Naive thymus-derived CD4-positive, alpha-beta T cell (primary cell): ENCODE data around the gene IST1. TPM values are rescaled to one million over a fixed set of nuclear protein-coding genes. Genes with fewer than 3 reads are reported as not detected.

ENCODE experiments used
- ATAC-seq: fragments of 150-1000 bp; cut with Tn5 transposase; 2 replicates; pipeline ENCODE4 v1.10.0; 2021; ENCODE audit warnings: mild to moderate bottlenecking, moderate library complexity
- CTCF ChIA-PET: fragments of 350-600 bp; sonication (Branson Sonifier 250); formaldehyde crosslinking; loops from one replicate; lab custom pipeline; 2021; ENCODE audit warnings: antibody characterized with exemption; lab: Charles Lee
- POLR2A ChIA-PET: fragments of 350-600 bp; sonication (Branson Sonifier 250); formaldehyde crosslinking; loops from one replicate; lab custom pipeline; 2021; ENCODE audit warnings: antibody characterized with exemption, inconsistent platforms; lab: Charles Lee
- DNase-seq, 9 donors: peaks; one replicate each; pipeline versions ENCODE4 v3.0.0 to v3.0.0-alpha.2; 2020 to 2022; ENCODE audit warnings: mixed read lengths in 1 of 9
- H3K27ac ChIP-seq: one replicate; pipeline ENCODE4 v1.7.0; 2013; ENCODE audit warnings: mild to moderate bottlenecking, low read depth, low read length, moderate library complexity
- H3K27me3 ChIP-seq, 2 donors: one replicate each; pipeline ENCODE4 v1.7.0; 2013; ENCODE audit warnings: low read length in 2 of 2, mild to moderate bottlenecking in 2 of 2, moderate library complexity in 2 of 2; ENCODE audit not compliant: control insufficient read depth in 2 of 2, insufficient read depth in 2 of 2
- H3K36me3 ChIP-seq, 3 experiments: 1 replicate in 2 of 3; 2 replicates in 1 of 3; pipeline ENCODE4 v1.7.0; 2013; ENCODE audit warnings: low read length in 3 of 3, mild to moderate bottlenecking in 3 of 3, moderate library complexity in 1 of 3; ENCODE audit not compliant: insufficient read depth in 3 of 3, control insufficient read depth in 2 of 3
- H3K4me1 ChIP-seq, 2 donors: one replicate each; pipeline ENCODE4 v1.7.0; 2013; ENCODE audit warnings: low read length in 2 of 2, mild to moderate bottlenecking in 2 of 2, moderate library complexity in 1 of 2; ENCODE audit not compliant: control insufficient read depth in 2 of 2, insufficient read depth in 2 of 2
- H3K4me3 ChIP-seq: 2 replicates; pipeline ENCODE4 v1.7.0; 2013; ENCODE audit warnings: mild to moderate bottlenecking, low read length
- H3K9me3 ChIP-seq, 3 experiments: 1 replicate in 2 of 3; 2 replicates in 1 of 3; pipeline ENCODE4 v1.7.0; 2013; ENCODE audit warnings: low read length in 3 of 3; ENCODE audit not compliant: control insufficient read depth in 2 of 3
- H3K27ac Mint-ChIP-seq, 9 donors: one replicate each; pipeline ENCODE4 v1.8.0; 2020 to 2022; ENCODE audit warnings: mixed read lengths in 9 of 9, mild to moderate bottlenecking in 8 of 9, moderate library complexity in 5 of 9, inconsistent platforms in 2 of 9
- H3K27me3 Mint-ChIP-seq, 5 donors: one replicate each; pipeline ENCODE4 v1.8.0; 2021 to 2022; ENCODE audit warnings: mixed read lengths in 5 of 5, mild to moderate bottlenecking in 1 of 5
- H3K36me3 Mint-ChIP-seq, 5 donors: one replicate each; pipeline ENCODE4 v1.8.0; 2020 to 2022; ENCODE audit warnings: mixed read lengths in 5 of 5, mild to moderate bottlenecking in 3 of 5, inconsistent platforms in 1 of 5
- H3K4me1 Mint-ChIP-seq, 7 donors: one replicate each; pipeline ENCODE4 v1.8.0; 2020 to 2022; ENCODE audit warnings: mixed read lengths in 7 of 7, mild to moderate bottlenecking in 3 of 7, inconsistent platforms in 1 of 7
- H3K4me3 Mint-ChIP-seq, 10 donors: one replicate each; pipeline ENCODE4 v1.8.0; 2020 to 2022; ENCODE audit warnings: mild to moderate bottlenecking in 10 of 10, mixed read lengths in 10 of 10, moderate library complexity in 6 of 10, inconsistent platforms in 2 of 10
- H3K9me3 Mint-ChIP-seq, 11 donors: one replicate each; pipeline ENCODE4 v1.8.0; 2020 to 2022; ENCODE audit warnings: mixed read lengths in 11 of 11, mild to moderate bottlenecking in 4 of 11, inconsistent platforms in 1 of 11, moderate library complexity in 1 of 11
- intact Hi-C, 2 donors: fragments of 100-400 bp; cut with micrococcal nuclease; formaldehyde crosslinking; loops; one replicate each; pipeline ENCODE4 v1.15.1; 2023
- polyA plus RNA-seq, 2 donors: library from polyadenylated mRNA; unstranded; fragments of 300-500 nt; fragmentation: Illumina TruSeq; gene quantifications; one replicate each; pipeline ENCODE4 v1.2.3, GENCODE V29; 2021
- total RNA-seq, 6 experiments: library from RNA in 5 of 6; stranded (reverse) in 5 of 6; gene quantifications; 1 replicate in 5 of 6; 2 replicates in 1 of 6; pipeline ENCODE4 v1.2.3 and lab custom pipeline; 2021 to 2026

IST1 gene
- total and polyA plus RNA-seq, 7 experiments from 2014 or later = 130 to 303 (median 283) TPM

DNA sequence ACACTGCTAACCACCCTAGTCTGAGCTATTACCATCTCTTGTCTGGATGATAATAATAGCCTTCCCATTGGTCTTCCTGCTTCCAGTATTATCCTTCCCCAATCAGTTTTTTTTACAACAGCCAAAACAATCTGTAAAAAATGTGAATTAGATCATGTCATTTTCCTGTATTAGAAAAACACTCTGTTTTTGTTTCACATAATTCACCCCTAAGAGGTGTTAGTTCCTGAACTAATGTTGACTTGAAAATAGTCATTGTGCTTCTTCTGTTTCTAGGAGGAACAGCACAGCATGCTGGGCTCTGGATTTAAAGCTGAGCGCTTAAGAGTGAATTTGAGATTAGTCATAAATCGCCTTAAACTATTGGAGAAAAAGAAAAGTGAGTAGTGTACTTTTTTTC, 20.0 kb downstream of the IST1 start:
- ATAC-seq = no peak
- CTCF ChIA-PET = no interaction called here
- no peak overlapping the region for H3K27ac ChIP-seq
- H3K27me3 ChIP-seq = no peaks in the 10 kb centered on the region
- no peak overlapping the region for H3K4me3 ChIP-seq
- H3K9me3 ChIP-seq = no peaks in the 10 kb centered on the region
- intact Hi-C loops = loop anchor here in 1 of 2 donors (2.0 to 5.0 kb wide), 2 partner anchors 15 to 47 kb away; no protein-coding TSS in a partner anchor
- Mint-ChIP-seq H3K9me3 (peaks cover 0 to 2% (median 0%) of the 10 kb centered on the region in 11 donors), H3K27ac (peak overlapping the region in 8 of 9 donors; percentile 6 to 86 (median 54)), H3K4me1 (peaks cover 30 to 80% (median 65%) of the 10 kb centered on the region in 7 donors), H3K36me3 (peaks cover 27 to 56% (median 33%) of the 10 kb centered on the region in 5 donors), H3K27me3 (no peaks in the 10 kb centered on the region), H3K4me3 (peak overlapping the region in 2 of 10 donors; percentile 30 to 31)
- POLR2A ChIA-PET = no interaction called here
- DNase-seq = no peak
- H3K36me3 ChIP-seq = peaks cover 21 to 51% (median 31%) of the 10 kb centered on the region in 3 experiments
- H3K4me1 ChIP-seq = peaks cover 6 to 10% of the 10 kb centered on the region in 2 donors

DNA sequence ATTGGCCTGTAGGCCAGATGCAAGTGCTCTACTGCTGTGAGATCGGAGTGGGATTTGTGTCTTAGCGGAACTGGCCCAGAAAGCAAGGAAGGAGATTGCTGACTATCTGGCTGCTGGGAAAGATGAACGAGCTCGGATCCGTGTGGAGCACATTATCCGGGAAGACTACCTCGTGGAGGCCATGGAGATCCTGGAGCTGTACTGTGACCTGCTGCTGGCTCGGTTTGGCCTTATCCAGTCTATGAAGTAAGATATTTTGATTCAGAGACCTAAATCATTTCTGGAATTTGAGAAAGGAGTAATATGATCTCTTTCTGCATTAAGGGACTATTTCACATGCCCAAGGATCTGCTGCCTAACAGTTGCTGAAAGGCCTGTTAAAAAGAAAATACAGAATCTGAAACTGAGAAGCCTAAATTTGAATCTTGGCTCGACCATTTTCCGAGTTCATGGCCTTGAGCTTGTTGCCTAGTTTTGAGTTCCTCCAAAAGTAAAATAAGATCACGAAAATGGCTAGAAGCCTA, 21.1 kb downstream of the IST1 start:
- intact Hi-C loops = loop anchor here in 1 of 2 donors (5.0 kb wide), 1 partner anchor 46 kb away; no protein-coding TSS in a partner anchor
- Mint-ChIP-seq H3K36me3 (peaks cover 31 to 67% (median 43%) of the 10 kb centered on the region in 5 donors), H3K27me3 (no peaks in the 10 kb centered on the region), H3K9me3 (peaks cover 0 to 2% (median 0%) of the 10 kb centered on the region in 11 donors), H3K4me3 (peak overlapping the region in 2 of 10 donors; percentile 4 to 16), H3K4me1 (peaks cover 26 to 69% (median 59%) of the 10 kb centered on the region in 7 donors), H3K27ac (peak overlapping the region in 5 of 9 donors; percentile 17 to 68 (median 63))
- peaks cover 6 to 10% of the 10 kb centered on the region in 2 donors for H3K4me1 ChIP-seq
- DNase-seq (no peak), ATAC-seq (no peak)
- peaks cover 32 to 62% (median 42%) of the 10 kb centered on the region in 3 experiments for H3K36me3 ChIP-seq
- H3K9me3 ChIP-seq = no peaks in the 10 kb centered on the region
- CTCF ChIA-PET = interaction anchor here (0.6 kb wide), 2 partner anchors 11 to 88 kb away, joined by 3 read pairs; no protein-coding TSS in a partner anchor
- H3K27me3 ChIP-seq = no peaks in the 10 kb centered on the region
- H3K4me3 ChIP-seq = no peak overlapping the region
- POLR2A ChIA-PET = interaction anchor here (0.6 to 1.1 kb wide), 2 partner anchors 11 to 77 kb away, joined by 3 to 5 read pairs; no protein-coding TSS in a partner anchor
- H3K27ac ChIP-seq = no peak overlapping the region

DNA sequence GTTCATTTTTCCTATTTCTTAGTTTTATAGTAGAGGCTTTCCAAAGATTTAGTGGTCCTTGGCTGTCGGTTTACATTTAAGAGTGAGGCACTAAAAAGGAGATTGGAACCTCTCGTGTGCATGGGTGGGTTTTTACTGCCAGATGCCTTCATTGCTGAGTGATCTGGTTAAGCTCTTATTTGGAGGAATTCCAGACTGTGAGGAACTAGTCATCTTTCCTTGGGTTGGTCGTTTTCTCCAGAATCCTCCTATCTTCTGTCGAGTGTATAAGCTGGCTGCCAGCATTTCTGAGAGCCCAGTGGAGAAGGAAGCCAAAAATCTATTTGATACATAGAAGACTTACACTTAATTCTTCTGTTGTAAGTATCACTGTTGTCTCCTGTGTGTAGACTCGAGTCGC, 22.6 kb downstream of the IST1 start:
- Mint-ChIP-seq H3K4me1 (peaks cover 24 to 57% (median 51%) of the 10 kb centered on the region in 7 donors), H3K36me3 (peaks cover 31 to 72% (median 49%) of the 10 kb centered on the region in 5 donors)

DNA sequence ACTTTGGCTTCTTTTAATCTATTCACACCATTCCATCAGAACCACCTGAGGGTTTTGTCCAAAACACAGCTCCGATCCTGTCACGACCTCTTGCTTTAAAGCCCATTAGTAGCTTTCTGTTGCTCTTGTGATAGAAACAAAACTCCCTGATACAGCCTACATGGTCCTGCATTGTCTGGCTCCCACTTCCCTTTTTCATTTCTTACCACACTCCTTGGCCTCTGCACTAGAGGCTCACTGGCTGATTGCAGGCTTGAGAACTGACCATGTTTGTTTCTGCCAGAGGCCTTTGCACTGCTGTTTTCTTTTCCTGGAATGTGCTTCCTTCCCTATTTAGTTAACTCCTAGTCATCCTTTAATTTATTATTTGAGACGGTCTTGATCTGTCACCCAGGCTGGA, 23.7 kb downstream of the IST1 start:
- Mint-ChIP-seq H3K4me1 (peaks cover 21 to 52% (median 39%) of the 10 kb centered on the region in 7 donors), H3K9me3 (peaks cover 0 to 2% (median 0%) of the 10 kb centered on the region in 11 donors), H3K27me3 (no peaks in the 10 kb centered on the region), H3K27ac (peak overlapping the region in 2 of 9 donors; percentile 63 to 70), H3K36me3 (peaks cover 31 to 80% (median 52%) of the 10 kb centered on the region in 5 donors), H3K4me3 (no peak overlapping the region)
- Histone ChIP-seq H3K36me3 (peaks cover 43 to 87% (median 60%) of the 10 kb centered on the region in 3 experiments), H3K27me3 (no peaks in the 10 kb centered on the region), H3K27ac (no peak overlapping the region), H3K9me3 (no peaks in the 10 kb centered on the region), H3K4me1 (peaks cover 6% of the 10 kb centered on the region in 2 donors), H3K4me3 (no peak overlapping the region)
- ChIA-PET CTCF (no interaction called here), POLR2A (no interaction called here)
- DNase-seq (no peak), ATAC-seq (peak; percentile 52)
- intact Hi-C loops = loop anchor here in 1 of 2 donors (5.0 kb wide), 1 partner anchor 43 kb away; no protein-coding TSS in a partner anchor

More for the DNA sequence above, 22.6 kb downstream of the IST1 start:
- Histone ChIP-seq H3K4me1 (peaks cover 6 to 7% of the 10 kb centered on the region in 2 donors), H3K36me3 (peaks cover 36 to 77% (median 50%) of the 10 kb centered on the region in 3 experiments), H3K27ac (no peak overlapping the region), H3K27me3 (no peaks in the 10 kb centered on the region), H3K9me3 (no peaks in the 10 kb centered on the region), H3K4me3 (no peak overlapping the region)
- ATAC-seq (no peak), DNase-seq (no peak)
- Mint-ChIP-seq H3K4me3 (no peak overlapping the region), H3K27me3 (no peaks in the 10 kb centered on the region), H3K27ac (peak overlapping the region in 3 of 9 donors; percentile 0 to 66 (median 44)), H3K9me3 (peaks cover 0 to 2% (median 0%) of the 10 kb centered on the region in 11 donors)
- intact Hi-C loops = loop anchor here in 1 of 2 donors (5.0 kb wide), 1 partner anchor 44 kb away; no protein-coding TSS in a partner anchor
- POLR2A ChIA-PET = interaction anchor here (0.9 kb wide), 1 partner anchor 22 kb away, joined by 3 read pairs; no protein-coding TSS in a partner anchor
- CTCF ChIA-PET = no interaction called here

DNA sequence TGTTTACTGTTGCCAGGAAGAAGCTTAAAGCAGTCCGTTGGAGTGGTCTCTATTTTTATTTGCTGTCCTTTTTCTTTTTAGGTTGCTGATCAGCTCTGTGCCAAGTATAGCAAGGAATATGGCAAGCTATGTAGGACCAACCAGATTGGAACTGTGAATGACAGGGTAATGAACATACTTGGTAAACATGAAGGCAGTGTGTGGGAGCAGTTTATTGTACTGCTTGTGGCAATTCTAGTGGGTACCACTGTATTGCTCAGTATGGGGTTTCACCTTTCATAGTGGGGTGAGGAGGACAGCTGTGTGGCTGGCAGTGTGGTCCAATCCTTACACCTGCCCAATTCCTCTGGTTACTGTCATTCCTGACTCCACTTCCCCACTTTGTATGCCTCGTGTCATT, 25.3 kb downstream of the IST1 start:
- Mint-ChIP-seq H3K4me1 (peaks cover 11 to 37% (median 27%) of the 10 kb centered on the region in 7 donors), H3K27me3 (no peaks in the 10 kb centered on the region), H3K36me3 (peaks cover 25 to 72% (median 53%) of the 10 kb centered on the region in 5 donors), H3K4me3 (no peak overlapping the region), H3K27ac (peak overlapping the region in 3 of 9 donors; percentile 28 to 76 (median 49)), H3K9me3 (no peaks in the 10 kb centered on the region)
- Histone ChIP-seq H3K4me3 (no peak overlapping the region), H3K27ac (no peak overlapping the region), H3K27me3 (no peaks in the 10 kb centered on the region), H3K36me3 (peaks cover 38 to 96% (median 56%) of the 10 kb centered on the region in 3 experiments), H3K4me1 (peaks cover 0 to 6% of the 10 kb centered on the region in 2 donors), H3K9me3 (no peaks in the 10 kb centered on the region)
- ATAC-seq (no peak), DNase-seq (no peak)
- intact Hi-C loops = no loop called here
- POLR2A ChIA-PET = interaction anchor here (0.6 to 1.7 kb wide), 2 partner anchors 10 to 23 kb away, joined by 4 to 5 read pairs; no protein-coding TSS in a partner anchor
- CTCF ChIA-PET = no interaction called here

DNA sequence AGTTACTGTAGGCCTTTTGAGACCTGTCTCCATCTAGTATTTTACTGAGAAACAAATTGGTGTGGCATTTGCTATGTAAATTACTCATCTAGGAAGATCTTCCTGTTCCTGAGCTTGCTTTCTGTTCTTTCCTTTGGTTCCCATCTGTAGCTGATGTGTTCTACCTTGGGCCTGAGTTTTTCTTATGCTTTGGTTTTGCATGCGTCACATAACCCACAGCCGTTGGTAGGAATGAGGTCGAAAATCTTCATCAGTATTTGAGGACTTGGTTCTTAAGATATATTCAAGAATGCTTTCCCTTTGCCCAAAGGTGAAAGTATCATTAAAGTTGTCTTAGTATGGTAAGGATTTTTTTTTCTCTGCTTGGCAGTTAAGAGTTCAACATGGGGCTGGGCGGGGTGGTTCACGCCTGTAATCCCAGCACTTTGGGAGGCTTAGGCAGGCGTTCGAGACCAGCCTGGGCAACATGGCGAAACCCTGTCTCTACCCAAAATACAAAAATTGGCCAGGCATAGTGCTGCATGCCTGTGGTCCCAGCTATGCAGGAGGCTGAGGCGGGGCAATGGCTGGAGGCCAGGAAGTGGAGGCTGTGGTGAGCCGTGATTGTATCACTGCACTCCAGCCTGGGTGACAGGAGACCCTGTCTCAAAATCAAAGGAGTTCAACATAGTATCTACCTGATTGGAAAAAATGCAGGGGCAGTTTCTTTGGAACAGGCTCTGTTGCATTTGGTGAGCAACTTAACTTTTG, 28.8 kb downstream of the IST1 start:
- DNase-seq = no peak
- Histone ChIP-seq H3K4me1 (no peaks in the 10 kb centered on the region), H3K4me3 (no peak overlapping the region), H3K36me3 (peaks cover 30 to 96% (median 51%) of the 10 kb centered on the region in 3 experiments), H3K27ac (no peak overlapping the region), H3K27me3 (no peaks in the 10 kb centered on the region), H3K9me3 (no peaks in the 10 kb centered on the region)
- H3K4me3 Mint-ChIP-seq = no peak overlapping the region
- H3K4me1 Mint-ChIP-seq = peaks cover 3 to 17% (median 7%) of the 10 kb centered on the region in 7 donors
- peak overlapping the region in 3 of 9 donors; percentile 8 to 27 (median 17) for H3K27ac Mint-ChIP-seq
- no peaks in the 10 kb centered on the region for H3K9me3 Mint-ChIP-seq
- CTCF ChIA-PET = no interaction called here
- POLR2A ChIA-PET = interaction anchor here (0.8 kb wide), 1 partner anchor 12 kb away, joined by 3 read pairs; no protein-coding TSS in a partner anchor
- intact Hi-C loops = no loop called here
- peaks cover 7 to 62% (median 38%) of the 10 kb centered on the region in 5 donors for H3K36me3 Mint-ChIP-seq
- ATAC-seq = no peak
- no peaks in the 10 kb centered on the region for H3K27me3 Mint-ChIP-seq
